Neuronal stem cell (in vitro differentiated cells): ENCODE results near the gene MTAP.

Experiments used
- DNase-seq: peaks from one replicate; pipeline ENCODE4 v3.0.0-alpha.2; 2013; ENCODE audit warnings: low spot score
- H2AFZ ChIP-seq: one replicate; pipeline ENCODE4 v1.6.1; 2013; ENCODE audit warnings: mild to moderate bottlenecking, low read length, inconsistent platforms
- H2AK5ac ChIP-seq: 2 replicates; pipeline ENCODE4 v1.6.1; 2013; ENCODE audit warnings: low read depth, mild to moderate bottlenecking, inconsistent platforms, low read length, moderate library complexity, mixed read lengths
- H2BK120ac ChIP-seq: 2 replicates; pipeline ENCODE4 v1.6.1; 2013; ENCODE audit warnings: low read depth, mild to moderate bottlenecking, inconsistent platforms, low read length, moderate library complexity, mixed read lengths
- H2BK12ac ChIP-seq: one replicate; pipeline ENCODE4 v1.6.1; 2013; ENCODE audit warnings: low read length, inconsistent platforms
- H2BK15ac ChIP-seq: 2 replicates; pipeline ENCODE4 v1.6.1; 2013; ENCODE audit warnings: mild to moderate bottlenecking, low read length, inconsistent platforms, mixed read lengths
- H2BK5ac ChIP-seq: one replicate; pipeline ENCODE4 v1.6.1; 2013; ENCODE audit warnings: inconsistent platforms, mild to moderate bottlenecking, low read length, moderate library complexity
- H3K14ac ChIP-seq: one replicate; pipeline ENCODE4 v1.6.1; 2013; ENCODE audit warnings: low read length, inconsistent platforms
- H3K18ac ChIP-seq: 2 replicates; pipeline ENCODE4 v1.6.1; 2013; ENCODE audit warnings: low read length, inconsistent platforms
- H3K23ac ChIP-seq: 2 replicates; pipeline ENCODE4 v1.6.1; 2013; ENCODE audit warnings: low read depth, mild to moderate bottlenecking, mixed read lengths, low read length, inconsistent platforms; ENCODE audit not compliant: poor library complexity
- H3K27ac ChIP-seq: replicated peaks from 3 replicates; pipeline ENCODE4 v1.5.1; 2013; ENCODE audit warnings: low read length, inconsistent platforms
- H3K27me3 ChIP-seq, 3 experiments: 2 replicates each; pipeline ENCODE4 v1.6.1; 2013; ENCODE audit warnings: low read length in 3 of 3, mild to moderate bottlenecking in 2 of 3, inconsistent platforms in 1 of 3, low read depth in 1 of 3, mixed read lengths in 1 of 3, moderate library complexity in 1 of 3; ENCODE audit not compliant: control insufficient read depth in 3 of 3, insufficient read depth in 3 of 3
- H3K36me3 ChIP-seq, 2 donors: replicated peaks in 1 of 2; 2 replicates each; pipeline ENCODE4 v1.6.1; 2013; ENCODE audit warnings: low read length in 2 of 2; ENCODE audit not compliant: control insufficient read depth in 2 of 2, insufficient read depth in 2 of 2
- H3K4ac ChIP-seq: 2 replicates; pipeline ENCODE4 v1.6.1; 2013; ENCODE audit warnings: inconsistent platforms, mild to moderate bottlenecking, low read length, moderate library complexity
- H3K4me1 ChIP-seq, 2 donors: 1 replicate in 1 of 2; 2 replicates in 1 of 2; pipeline ENCODE4 v1.6.1; 2013; ENCODE audit warnings: low read length in 2 of 2, low read depth in 1 of 2; ENCODE audit not compliant: control insufficient read depth in 2 of 2, insufficient read depth in 1 of 2
- H3K4me2 ChIP-seq: one replicate; pipeline ENCODE4 v1.6.1; 2013; ENCODE audit warnings: mild to moderate bottlenecking, low read length, inconsistent platforms; ENCODE audit not compliant: insufficient read depth, poor library complexity, severe bottlenecking
- H3K4me3 ChIP-seq, 2 donors: 2 replicates each; pipeline ENCODE4 v1.5.1; 2013; ENCODE audit warnings: low read length in 2 of 2, mild to moderate bottlenecking in 2 of 2, inconsistent platforms in 1 of 2, moderate library complexity in 1 of 2
- H3K79me1 ChIP-seq: one replicate; pipeline ENCODE4 v1.6.1; 2013; ENCODE audit warnings: low read depth, mild to moderate bottlenecking, inconsistent platforms, low read length, moderate library complexity
- H3K9ac ChIP-seq: one replicate; pipeline ENCODE4 v1.6.1; 2013; ENCODE audit warnings: mild to moderate bottlenecking, low read depth, low read length, inconsistent platforms; ENCODE audit not compliant: poor library complexity
- H3K9me3 ChIP-seq, 2 donors: replicated peaks in 1 of 2; 2 replicates each; pipeline versions ENCODE3 to v1.6.1; 2013; ENCODE audit warnings: low read length in 2 of 2, mild to moderate bottlenecking in 2 of 2, inconsistent platforms in 1 of 2, low read depth in 1 of 2, mixed read lengths in 1 of 2, moderate library complexity in 1 of 2; ENCODE audit not compliant: control insufficient read depth in 2 of 2, insufficient read depth in 1 of 2
- H4K8ac ChIP-seq: one replicate; pipeline ENCODE4 v1.6.1; 2013; ENCODE audit warnings: low read depth, mild to moderate bottlenecking, inconsistent platforms, low read length, moderate library complexity
- H4K91ac ChIP-seq: one replicate; pipeline ENCODE4 v1.6.1; 2013; ENCODE audit warnings: low read length, low read depth, mild to moderate bottlenecking, inconsistent platforms; ENCODE audit not compliant: poor library complexity
- WGBS, 2 donors: extraction: QIAGEN DNeasy Blood & Tissue Kit; methylation state at CpG; one replicate each; pipeline ENCODE4 v1.1.7; 2013; ENCODE audit warnings: missing lambda C conversion rate in 2 of 2, mixed read lengths in 1 of 2; ENCODE audit not compliant: insufficient read length in 2 of 2, insufficient replicate concordance in 1 of 2; ENCODE audit errors: extremely low coverage in 2 of 2; 5-methylcytosine and 5-hydroxymethylcytosine counted together

MTAP gene

DNA sequence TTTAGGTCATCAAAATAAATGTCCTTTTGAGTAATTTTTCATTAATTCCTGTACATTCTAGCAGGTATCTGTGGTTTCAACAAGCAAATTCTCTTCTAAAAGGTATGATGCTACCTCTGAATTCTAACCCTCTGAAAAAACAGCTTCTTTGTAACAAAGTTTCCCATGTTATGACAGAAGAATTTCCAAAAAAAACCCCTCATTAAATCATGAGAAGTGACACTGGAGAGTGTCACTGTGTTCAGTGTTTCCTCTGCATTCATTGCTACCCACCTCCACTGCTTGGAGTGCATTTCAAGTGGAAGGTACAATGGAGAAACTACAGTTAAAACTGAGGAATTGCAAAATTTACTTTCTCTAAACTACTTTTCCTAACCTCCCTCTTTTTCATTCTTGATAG lies 181.7 kb downstream of the MTAP start:
- no peak overlapping the region for H2BK12ac ChIP-seq
- H3K27ac ChIP-seq = no peak overlapping the region
- no peak overlapping the region for H3K18ac ChIP-seq
- H3K9me3 ChIP-seq = no peaks in the 10 kb centered on the region
- no peak overlapping the region for H2BK120ac ChIP-seq
- H2AK5ac ChIP-seq = no peak overlapping the region
- no peaks in the 10 kb centered on the region for H3K36me3 ChIP-seq
- H3K4ac ChIP-seq = no peak overlapping the region
- no peak overlapping the region for H2BK5ac ChIP-seq
- no peak overlapping the region for H4K8ac ChIP-seq
- DNase-seq = no peak
- no peak overlapping the region for H3K14ac ChIP-seq
- H3K4me1 ChIP-seq = no peaks in the 10 kb centered on the region
- H3K9ac ChIP-seq = no peak overlapping the region
- no peak overlapping the region for H3K23ac ChIP-seq
- no peaks in the 10 kb centered on the region for H3K79me1 ChIP-seq
- H2AFZ ChIP-seq = no peak overlapping the region
- no peak overlapping the region for H2BK15ac ChIP-seq
- no peak overlapping the region for H3K4me3 ChIP-seq
- H4K91ac ChIP-seq = no peak overlapping the region
- peaks cover 0 to 92% (median 17%) of the 10 kb centered on the region in 3 experiments for H3K27me3 ChIP-seq
- no peak overlapping the region for H3K4me2 ChIP-seq

DNA sequence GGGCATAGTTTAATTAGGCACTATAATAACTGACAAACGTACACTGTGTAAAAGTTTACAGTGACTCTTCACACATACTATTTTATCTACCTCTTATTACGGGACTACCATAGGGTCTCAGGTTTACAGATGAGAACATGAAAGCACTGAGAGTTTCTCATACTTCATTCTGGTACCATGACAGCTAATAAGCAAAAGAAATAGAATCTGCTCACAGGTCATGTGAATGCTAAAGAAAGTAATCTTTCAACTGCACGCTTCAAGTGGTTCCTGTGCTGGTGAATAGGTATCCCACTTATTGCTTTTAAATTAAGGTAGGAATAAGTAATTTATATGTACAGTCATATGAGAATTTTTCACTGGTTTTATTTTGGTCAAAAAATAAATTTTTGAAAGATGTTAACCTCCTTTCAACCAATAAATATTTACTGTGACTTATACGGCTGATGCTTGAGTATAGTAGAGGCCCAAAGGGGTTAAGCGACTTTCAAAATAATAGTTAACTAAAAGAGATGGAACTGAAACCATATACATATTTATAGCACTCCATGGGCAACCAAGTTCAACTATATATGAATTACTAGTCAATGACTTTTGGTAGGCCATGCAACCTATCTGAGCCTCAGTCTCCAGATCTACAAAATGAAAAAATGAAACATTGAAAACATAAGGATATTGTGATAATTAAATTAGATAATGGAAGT lies 183.7 kb downstream of the MTAP start:
- H2BK120ac ChIP-seq = no peak overlapping the region
- H3K4me3 ChIP-seq = no peak overlapping the region
- no peak overlapping the region for H4K91ac ChIP-seq
- H4K8ac ChIP-seq = no peak overlapping the region
- no peaks in the 10 kb centered on the region for H3K36me3 ChIP-seq
- no CpG with 5 or more reads among the region's 5 CpGs for WGBS, 2 donors
- no peak overlapping the region for H2BK12ac ChIP-seq
- no peak overlapping the region for H2BK15ac ChIP-seq
- H3K79me1 ChIP-seq = no peaks in the 10 kb centered on the region
- H3K27me3 ChIP-seq = peaks cover 10 to 96% (median 29%) of the 10 kb centered on the region in 3 experiments
- H3K4me2 ChIP-seq = no peak overlapping the region
- no peak for DNase-seq
- no peak overlapping the region for H3K4ac ChIP-seq
- H3K23ac ChIP-seq = no peak overlapping the region
- H3K4me1 ChIP-seq = no peaks in the 10 kb centered on the region
- H2BK5ac ChIP-seq = no peak overlapping the region
- no peak overlapping the region for H3K18ac ChIP-seq
- H2AFZ ChIP-seq = no peak overlapping the region
- peaks cover 0 to 6% of the 10 kb centered on the region in 2 donors for H3K9me3 ChIP-seq
- H3K27ac ChIP-seq = no peak overlapping the region
- H2AK5ac ChIP-seq = no peak overlapping the region
- no peak overlapping the region for H3K9ac ChIP-seq
- H3K14ac ChIP-seq = no peak overlapping the region
